LNCaP clone FGC (cell line): Measurements from ENCODE around the gene TMEM147.

Source experiments
- DNase-seq: peaks from one replicate; pipeline ENCODE4 v3.0.0-alpha.2; 2011; ENCODE audit warnings: low read depth
- H3K4me3 ChIP-seq: 2 replicates; pipeline ENCODE4 v1.5.1; 2011; ENCODE audit warnings: mild to moderate bottlenecking, low read depth, low read length, control low read depth
- CTCF ChIP-seq: IDR thresholded peaks from 2 replicates; pipeline ENCODE4 v1.5.1; 2012; ENCODE audit warnings: mild to moderate bottlenecking; ENCODE audit not compliant: control insufficient read depth, insufficient read depth; ENCODE audit errors: extremely low read depth

TMEM147 gene

GRCh38 chr19:35519291-35519690 is 26.1 kb upstream of the TMEM147 start:
- no peak for TF ChIP-seq CTCF
- no peak overlapping the region for H3K4me3 ChIP-seq
- no peak for DNase-seq

- H3K4me3 ChIP-seq, result no peak overlapping the region
- TF ChIP-seq CTCF, result no peak
- DNase-seq, result no peak
Measured at GRCh38 chr19:35521124-35521743, 24.2 kb upstream of the TMEM147 start.

GRCh38 chr19:35522745-35523327 is 22.6 kb upstream of the TMEM147 start:
- peak; percentile 25 for DNase-seq
- no peak for TF ChIP-seq CTCF
- no peak overlapping the region for H3K4me3 ChIP-seq

- DNase-seq, result no peak
- no peak overlapping the region for H3K4me3 ChIP-seq
- no peak for TF ChIP-seq CTCF
Measured at GRCh38 chr19:35524181-35524837, 21.1 kb upstream of the TMEM147 start.

- TF ChIP-seq CTCF, result no peak
- no peak for DNase-seq
Measured at GRCh38 chr19:35525873-35526272, 19.6 kb upstream of the TMEM147 start.

GRCh38 chr19:35528218-35529038 is 17.0 kb upstream of the TMEM147 start, which contains the start of gene SBSN:
TSS of gene SBSN (minus strand) at chr19:35528311. CDS start at chr19:35528281, 30 bp downstream.
- no peak for DNase-seq
- no peak for TF ChIP-seq CTCF

More at GRCh38 chr19:35525873-35526272, 19.6 kb upstream of the TMEM147 start:
- no peak overlapping the region for H3K4me3 ChIP-seq

More at GRCh38 chr19:35528218-35529038, 17.0 kb upstream of the TMEM147 start, which contains the start of gene SBSN:
- H3K4me3 ChIP-seq, result no peak within 1 kb of the TSS
